NCI-H2227 treated with DMSO at 0.1 percent for 48 hours (cell line): ENCODE results near the gene PPP1R3F.

Experiments used
- DNase-seq: peaks from one replicate; lab custom pipeline; 2025; lab: John Stamatoyannopoulos, UW

PPP1R3F gene, protein sequence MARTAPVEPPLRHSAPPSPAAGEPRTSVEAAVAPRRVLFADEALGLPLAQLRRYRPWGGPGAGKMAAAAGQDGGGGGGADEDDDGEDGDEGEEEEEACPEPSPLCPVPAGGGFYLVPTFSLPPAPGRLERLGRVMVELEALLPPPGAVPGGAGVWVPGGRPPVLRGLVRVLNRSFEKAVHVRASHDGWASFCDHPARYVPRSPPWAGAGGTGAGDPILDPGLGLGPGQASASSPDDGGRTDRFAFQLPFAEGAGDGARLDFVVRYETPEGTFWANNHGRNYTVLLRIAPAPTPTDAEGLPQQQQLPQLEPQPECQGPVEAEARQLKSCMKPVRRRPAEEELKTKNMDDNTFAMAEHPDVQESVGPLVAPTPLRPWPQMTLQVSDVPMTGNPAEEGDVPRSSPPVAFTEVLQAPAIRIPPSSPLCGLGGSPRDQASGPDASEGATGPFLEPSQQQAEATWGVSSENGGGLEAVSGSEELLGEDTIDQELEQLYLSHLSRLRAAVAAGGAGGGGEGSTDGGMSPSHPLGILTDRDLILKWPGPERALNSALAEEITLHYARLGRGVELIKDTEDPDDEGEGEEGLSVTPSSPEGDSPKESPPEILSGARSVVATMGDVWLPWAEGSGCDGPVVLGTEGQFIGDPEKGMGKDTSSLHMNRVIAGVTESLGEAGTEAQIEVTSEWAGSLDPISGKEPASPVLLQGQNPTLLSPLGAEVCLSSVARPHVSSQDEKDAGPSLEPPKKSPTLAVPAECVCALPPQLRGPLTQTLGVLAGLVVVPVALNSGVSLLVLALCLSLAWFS

DNA sequence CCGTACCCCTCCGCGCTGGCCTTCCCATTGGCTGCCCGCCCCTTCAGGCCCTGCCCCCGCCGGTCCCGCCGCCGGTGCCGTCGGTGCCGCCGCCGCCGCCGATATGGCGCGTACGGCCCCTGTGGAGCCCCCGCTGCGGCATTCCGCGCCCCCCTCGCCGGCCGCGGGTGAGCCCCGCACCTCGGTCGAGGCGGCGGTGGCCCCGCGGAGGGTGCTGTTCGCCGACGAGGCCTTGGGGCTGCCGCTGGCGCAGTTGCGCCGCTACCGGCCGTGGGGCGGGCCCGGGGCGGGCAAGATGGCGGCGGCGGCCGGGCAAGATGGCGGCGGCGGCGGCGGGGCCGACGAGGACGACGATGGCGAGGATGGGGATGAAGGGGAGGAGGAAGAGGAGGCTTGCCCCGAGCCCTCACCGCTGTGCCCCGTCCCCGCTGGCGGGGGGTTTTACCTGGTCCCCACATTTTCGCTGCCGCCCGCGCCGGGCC lies at the start of gene PPP1R3F:
TSS of gene PPP1R3F (plus strand) at position 27 of the 482 bp plus-strand sequence. CDS start at position 104, 77 bp downstream.
- DNase-seq = no peak

DNA sequence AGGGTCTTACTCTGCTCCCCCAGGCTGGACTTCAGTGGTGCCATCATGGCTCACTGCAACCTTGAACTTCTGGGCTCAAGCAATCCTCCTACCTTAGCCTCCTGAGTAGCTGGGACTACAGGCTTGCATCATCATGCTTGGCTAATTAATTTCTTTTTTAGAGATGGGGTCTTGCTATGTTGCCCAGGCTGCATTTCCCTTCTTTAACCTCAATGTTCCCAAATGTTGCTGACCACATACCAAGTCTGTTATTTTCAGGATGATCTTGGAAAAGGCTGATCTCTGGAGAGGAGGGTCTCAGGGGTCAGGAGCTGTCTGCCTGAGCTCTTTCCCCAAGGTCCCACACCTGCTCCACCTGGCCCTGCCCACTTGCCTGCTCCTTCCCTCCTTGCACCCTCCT lies 49.5 kb upstream of the PPP1R3F start:
- no peak for DNase-seq

DNA sequence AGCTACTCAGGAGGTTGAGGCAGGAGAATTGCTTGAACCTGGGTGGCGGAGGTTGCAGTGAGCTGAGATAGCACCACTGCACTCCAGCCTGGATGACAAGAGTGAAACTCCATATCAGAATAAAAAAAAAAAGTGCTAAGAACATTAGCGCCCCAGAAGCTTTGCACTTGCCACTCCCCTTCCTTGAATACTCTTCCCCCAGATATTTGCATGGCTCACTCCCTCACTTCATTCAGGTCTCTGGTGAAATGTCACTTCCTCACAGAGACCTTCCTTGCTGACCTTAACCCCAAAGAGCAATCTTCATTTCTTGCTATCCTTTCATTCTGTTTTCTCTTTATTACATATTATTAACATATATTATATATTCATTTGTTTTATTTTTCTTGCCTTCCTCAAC lies 47.7 kb upstream of the PPP1R3F start:
- no peak for DNase-seq

DNA sequence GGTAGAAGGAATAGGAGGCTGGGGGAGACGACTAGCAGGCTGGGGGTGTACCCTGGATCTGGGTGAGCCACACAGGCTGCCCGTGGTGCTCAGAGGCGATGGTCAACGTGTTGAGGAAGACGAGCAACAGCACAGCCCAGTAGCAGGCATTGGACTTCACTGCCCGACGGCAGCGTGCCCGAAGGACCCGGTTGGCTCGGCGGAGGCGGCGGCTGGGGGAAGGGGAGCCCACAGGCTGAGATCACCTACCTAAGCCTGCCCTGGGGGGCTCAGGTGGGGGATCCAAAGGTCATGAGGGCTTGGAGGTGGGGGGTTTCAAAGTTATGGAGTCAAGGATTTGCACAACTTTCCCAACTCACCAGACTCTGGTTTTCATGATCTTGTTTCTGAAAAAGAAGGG lies 43.7 kb upstream of the PPP1R3F start:
- no peak for DNase-seq

DNA sequence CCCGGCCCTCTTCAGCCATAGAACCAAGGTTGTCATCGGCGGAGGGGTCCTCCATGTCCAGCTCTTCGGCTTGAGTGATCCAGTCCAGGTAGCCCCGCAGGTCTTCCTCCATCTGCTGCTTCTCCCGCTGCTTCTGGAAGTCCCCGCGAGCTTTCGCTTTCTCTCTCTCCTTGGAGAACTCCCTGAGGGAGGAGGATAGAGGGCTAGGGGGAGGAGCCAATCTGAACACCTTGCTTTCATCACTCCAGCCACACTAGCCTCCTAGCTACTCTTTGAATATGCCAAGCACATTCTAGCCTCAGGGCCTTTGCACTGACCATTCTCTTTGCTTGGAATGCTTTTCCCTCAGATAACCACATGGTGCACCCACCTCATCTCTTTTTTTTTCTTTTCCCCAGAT lies 42.6 kb upstream of the PPP1R3F start:
- no peak for DNase-seq

DNA sequence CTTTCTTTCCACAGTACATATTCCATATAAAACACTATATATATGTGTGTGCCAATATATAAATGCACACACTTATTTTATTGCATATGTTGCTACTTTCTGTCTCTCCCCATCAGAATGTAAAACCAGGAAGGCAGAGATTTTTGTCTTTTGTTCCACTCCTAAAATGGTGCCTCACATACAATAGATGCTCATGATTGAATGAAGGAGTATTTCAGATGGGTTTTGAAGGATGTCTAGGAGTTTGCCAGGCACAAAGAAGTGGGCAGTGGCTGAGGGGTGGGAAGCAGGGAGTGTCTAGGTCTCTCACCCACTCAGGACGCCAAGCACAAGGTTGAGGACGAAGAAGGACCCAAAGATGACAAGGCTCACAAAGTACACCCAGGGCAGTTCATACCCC lies 41.9 kb upstream of the PPP1R3F start:
- no peak for DNase-seq

DNA sequence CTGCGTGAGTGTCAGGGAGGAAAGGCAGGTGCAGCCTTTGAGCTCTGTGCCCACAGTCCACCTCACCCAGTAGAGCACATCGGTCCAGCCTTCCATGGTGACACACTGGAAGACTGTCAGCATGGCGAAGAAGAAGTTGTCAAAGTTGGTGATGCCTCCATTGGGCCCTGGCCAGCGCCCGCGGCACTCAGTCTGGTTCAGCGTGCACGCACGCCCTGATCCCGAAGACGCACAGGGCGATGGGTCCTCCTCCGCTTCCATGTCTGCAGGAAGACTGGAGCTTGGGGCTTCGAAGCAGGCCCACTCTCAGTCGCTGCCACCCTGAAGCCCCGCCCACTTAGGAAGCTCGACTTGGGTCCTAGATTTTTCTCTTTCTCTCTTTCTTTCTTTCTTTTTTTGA lies 41.4 kb upstream of the PPP1R3F start:
- no peak for DNase-seq

DNA sequence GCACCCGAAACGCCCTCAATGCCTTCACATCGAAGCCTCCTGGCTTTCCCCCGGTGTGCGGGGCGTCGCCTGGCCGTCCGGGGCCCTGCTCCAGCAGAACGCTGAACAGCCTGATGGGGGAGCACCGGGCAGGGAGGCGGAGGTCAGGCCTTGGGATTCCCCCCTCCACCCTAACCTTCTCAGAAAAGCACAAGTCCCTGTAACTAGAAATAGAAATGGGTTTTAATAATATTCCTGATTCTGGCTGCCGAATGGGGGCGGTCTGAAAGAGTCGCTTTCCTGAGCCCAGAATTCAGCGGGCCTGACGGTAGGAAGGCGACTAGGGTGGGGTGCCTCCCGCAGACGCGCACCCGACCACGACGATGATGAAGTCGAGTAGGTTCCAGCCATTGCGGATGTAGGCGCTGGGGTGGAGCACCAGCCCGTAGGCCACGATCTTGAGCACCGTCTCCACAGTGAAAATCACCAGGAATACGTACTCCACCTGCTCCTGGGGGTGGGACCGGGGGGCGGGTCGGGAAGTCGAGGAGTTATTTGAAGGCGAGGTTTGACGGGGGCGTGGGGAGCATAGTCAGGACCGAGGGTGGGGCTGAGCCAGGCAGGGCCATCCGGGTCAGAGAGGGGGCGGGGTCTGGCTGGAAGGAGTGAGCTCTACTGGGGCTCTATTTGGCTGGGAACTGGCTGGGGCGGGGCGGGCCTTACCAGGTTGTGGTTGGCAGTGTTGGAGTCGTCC lies 38.9 kb upstream of the PPP1R3F start:
- DNase-seq = no peak

DNA sequence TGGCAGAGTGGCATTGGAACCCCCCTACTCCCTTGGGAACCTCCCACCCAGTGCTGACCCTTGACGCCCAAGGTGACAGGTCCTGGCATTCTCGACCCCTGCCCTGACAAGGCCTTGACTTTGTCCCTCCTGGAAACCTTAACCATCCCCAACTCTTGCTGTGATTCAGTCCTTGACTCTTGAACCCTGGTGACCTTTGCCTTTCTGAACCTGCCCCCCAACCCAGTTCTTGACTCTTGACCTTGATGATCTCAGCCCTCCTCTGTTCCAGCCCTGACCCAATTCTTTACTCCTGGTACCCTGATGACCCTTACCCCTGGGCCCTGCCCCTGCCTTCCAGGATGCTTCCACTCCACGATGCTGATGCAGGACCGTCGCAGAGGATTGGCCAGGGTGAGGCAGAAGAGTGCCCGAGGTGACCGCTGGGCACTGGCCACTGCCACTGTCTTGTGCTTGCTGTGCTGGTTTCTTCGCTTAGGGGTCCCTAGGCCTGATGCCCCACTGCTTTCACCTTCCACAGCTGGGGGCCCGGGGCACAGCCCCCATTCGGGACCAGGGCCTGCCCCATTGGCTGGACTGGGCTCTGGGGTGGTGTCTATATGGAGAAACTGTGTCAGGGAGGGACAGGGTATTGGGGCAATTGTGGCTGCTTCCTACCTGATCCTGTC lies 38.1 kb upstream of the PPP1R3F start:
- DNase-seq = no peak

DNA sequence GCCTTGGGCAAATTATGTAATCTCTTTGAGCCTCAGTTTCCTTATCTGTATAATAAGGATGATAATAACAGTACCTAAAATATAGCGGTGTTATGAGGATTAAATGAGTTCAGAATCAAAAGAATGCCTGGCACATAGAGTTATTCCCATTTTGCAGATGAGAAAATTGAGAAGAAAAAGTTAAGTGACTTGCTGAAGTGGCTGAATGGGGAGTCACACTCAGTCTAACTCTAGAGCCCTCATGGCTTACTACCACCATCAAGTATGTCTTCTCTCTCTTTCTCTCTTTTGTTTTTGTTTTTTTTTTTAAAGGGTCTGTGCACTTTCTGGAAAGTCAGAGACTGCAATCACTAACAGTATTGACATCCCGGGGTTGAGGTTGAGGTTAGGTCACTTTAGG lies 37.1 kb upstream of the PPP1R3F start:
- no peak for DNase-seq

DNA sequence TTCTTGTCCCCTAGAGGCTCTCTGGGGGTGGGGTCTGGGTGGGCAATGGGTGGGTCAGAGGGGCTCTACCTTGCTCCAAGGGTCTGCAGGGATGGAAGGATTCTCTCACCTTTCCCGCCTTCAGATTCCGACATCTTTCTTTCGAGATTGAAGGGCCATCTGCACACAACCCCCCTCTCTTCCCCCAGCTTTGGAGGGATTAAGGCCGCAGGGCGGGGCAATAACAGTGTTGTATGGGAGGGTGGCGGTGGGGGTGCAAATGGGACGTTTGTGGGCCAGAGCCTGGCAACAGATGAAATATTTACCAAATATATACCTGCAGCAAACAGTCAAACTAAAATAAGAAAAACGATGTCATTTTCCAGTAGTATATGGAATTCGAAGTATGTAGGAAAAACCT lies 36.4 kb upstream of the PPP1R3F start, which contains the start of gene CACNA1F:
TSS of gene CACNA1F (minus strand) at position 165 of the 400 bp plus-strand sequence. CDS start at position 134, 31 bp downstream.
- no peak for DNase-seq

DNA sequence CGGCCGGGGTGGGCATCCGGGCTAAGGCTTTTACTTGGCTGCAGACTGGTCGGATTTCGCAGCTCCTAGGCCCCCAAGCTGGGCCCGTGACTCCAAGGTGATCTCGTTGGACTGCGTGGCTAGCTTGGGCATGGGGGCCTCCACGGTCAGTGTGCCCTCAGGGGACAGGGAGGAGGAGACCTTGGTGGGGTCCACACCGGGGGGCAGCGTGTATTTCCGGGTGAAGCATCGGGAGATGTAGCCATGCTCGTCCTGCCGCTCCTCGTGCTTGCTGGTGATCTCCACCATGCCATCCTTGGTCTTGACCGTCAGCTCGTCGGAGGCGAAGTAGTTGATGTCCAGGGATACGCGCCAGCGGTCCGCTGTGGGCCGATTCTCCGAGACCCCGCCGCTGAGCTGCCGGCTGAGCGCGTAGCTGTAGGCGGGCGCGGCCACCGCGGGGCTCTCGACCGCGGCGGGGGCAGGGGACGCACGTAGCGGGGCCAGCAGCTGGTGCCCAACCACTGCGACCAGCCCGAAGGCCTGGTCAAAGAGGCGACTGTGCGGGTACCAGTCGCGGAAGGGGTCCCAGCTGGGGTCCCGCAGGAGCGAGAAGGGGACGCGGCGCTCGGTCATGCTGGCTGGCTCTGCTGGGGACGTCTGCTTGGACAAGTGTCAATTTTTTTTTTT lies 35.6 kb upstream of the PPP1R3F start:
- DNase-seq = no peak

DNA sequence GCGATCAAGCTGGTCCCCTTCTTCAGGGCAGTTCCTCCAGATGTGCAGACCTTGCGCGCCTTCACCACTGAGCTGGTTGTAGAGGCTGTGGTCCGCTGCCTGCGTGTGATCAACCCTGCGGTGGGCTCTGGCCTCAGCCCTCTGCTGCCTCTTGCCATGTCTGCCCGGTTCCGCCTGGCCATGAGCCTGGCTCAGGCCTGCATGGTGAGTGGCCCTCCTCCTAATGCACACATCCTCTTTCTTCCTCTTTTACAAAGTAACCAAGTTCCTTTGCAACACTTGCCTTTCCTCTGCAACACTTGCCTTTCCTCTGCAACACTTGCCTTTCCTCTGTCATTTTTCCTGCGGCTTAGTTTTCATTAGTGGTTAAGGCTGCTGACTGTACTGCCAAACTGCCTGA lies 32.5 kb upstream of the PPP1R3F start:
- DNase-seq = no peak

DNA sequence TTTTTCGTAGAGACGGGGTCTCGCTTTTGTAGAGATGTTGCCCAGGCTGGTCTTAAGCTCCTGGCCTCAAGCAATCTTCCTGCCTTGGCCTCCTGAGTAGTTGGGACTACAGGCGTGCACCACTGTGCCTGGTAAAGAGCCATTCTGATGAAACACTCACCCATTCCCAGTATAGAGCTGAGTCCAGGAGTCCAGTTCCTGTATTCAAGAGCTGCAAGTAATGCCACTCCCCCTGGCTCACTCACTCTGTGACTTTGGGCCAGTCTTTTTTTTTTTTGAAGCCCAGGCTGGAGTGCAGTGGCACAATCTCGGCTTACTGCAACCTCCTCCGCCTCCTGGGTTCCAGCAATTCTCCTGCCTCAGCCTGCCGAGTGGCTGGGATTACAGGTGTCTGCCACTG lies 30.9 kb upstream of the PPP1R3F start:
- no peak for DNase-seq

DNA sequence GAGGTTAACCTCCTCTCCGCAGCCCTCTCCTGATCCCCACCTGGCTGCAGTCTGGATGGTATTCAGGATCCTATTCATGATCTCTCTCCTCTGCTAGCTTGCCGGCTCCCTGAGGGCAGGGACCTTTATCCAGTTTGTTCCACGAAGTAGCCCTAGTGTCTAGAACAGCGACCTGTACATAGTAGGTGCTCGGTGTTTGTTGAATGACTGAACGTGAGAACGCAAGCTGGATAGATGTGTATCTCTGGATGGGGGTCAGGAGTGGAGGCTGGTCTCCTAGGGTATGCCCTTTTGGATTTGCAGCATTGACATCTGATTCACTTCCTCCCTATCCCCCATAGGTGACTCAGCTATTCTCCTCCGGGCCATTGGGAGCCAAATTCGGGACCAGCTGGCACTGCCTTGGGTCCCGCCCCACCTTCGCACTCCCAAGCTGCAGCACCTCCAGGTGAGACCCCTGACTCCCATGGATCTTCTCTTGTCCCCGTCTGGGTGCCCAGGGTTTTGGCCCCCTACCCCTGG lies 27.0 kb upstream of the PPP1R3F start:
- no peak for DNase-seq

DNA sequence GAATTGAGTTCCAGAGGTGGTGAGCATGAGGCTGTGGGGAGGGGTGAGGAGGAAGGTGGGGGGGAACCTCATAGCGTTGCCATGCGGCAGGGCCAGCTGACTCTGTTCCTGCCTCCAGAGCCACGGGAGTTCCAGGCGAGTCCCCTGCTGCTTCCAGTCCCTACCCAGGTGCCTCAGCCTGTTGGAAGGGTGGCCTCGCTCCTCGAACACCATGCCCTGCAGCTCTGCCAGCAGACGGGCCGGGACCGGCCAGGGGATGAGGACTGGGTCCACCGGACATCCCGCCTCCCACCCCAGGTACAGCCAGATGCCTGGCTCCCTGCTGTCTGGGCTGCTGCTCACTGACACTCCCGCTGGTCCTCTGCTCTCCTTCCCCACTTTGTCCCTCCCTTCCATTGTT lies 26.4 kb upstream of the PPP1R3F start:
- DNase-seq = no peak

DNA sequence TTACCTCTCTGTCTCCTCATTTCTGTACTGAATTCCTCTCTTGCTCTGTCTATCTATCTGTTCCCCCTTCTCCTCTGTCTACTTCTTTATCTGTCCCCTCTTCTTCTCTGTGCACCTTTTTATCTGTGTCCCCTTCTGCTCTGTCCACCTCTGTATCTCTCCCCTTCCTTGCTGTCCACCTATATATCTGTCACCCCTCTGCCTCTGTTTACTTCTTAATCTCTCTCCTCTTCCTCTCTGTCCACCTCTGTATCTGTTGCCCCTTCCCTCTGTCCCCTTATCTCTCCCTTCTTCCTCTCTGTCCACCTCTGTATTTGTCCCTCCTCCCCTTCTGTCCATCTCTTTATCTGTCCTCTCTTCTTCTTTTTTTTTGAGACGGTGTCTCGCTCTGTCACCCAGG lies 25.4 kb upstream of the PPP1R3F start:
- DNase-seq = no peak

DNA sequence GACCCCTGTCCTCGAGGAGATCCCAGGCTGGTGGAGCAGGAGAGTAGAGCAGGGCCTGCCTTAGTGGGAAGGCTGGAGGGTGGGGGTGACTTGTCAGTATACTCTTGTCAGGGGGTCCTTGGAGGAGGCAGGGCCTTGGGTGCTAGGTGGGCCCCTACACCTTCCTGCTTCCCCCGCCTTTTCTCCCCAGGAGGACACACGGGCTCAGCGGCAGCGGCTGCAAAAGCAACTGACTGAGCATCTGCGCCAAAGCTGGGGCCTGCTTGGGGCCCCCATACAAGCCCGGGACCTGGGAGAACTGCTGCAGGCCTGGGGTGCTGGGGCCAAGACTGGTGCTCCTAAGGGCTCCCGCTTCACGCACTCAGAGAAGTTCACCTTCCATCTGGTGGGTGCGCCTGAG lies 23.1 kb upstream of the PPP1R3F start:
- DNase-seq = no peak

DNA sequence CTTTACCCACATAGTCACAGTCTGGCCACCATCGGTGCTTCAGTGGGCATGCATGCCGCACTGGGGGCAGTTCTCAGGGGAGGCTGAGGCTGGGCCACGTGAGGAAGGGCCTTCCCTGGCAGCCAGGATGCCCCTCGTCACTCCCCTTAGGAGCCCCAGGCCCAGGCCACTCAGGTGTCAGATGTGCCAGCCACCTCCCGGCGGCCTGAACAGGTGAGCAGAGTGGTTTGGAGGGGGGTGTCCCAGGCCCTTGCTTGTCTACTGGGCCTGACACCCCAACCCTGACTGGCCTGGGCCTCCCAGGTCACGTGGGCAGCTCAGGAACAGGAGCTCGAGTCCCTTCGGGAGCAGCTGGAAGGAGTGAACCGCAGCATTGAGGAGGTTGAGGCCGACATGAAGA lies 22.2 kb upstream of the PPP1R3F start:
- DNase-seq = no peak

DNA sequence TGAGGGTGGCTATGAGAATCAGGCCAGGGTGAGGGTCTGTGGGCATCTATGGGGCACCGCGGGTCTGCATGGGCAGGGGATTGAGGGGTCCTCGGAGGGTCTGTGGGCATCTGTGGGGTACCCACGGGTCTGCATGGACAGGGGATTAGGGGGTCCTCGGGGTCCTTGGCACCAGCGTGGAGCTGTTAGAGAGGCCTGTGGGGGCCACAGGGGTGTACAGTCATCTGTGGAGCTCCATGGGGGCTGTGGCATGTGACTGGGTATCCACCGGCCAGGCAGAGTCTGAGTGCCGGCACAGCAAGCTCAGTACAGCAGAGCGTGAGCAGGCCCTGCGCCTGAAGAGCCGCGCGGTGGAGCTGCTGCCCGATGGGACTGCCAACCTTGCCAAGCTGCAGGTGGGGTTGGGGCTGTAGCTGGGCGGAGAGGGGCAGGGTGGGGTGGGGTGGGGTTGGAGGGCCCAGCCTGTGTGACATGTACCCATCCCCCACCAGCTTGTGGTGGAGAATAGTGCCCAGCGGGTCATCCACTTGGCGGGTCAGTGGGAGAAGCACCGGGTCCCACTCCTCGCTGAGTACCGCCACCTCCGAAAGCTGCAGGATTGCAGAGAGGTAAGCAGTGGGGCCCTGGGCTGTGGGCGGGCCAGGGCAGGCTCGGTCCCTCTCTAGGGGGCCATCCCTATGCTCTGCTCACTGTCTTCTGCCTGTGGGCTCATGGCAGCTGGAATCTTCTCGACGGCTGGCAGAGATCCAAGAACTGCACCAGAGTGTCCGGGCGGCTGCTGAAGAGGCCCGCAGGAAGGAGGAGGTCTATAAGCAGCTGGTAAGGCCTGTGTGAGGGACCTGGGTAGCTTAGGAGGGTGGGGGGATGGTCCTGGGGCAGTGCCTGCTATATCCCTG lies 21.4 kb upstream of the PPP1R3F start:
- DNase-seq = no peak
